PFSK-1 (cell line): Measurements from ENCODE around the gene TDRD3.

Source experiments
- POLR2AphosphoS5 ChIP-seq: IDR thresholded peaks from 2 replicates; pipeline ENCODE4 v1.6.1; 2012; ENCODE audit warnings: low read depth, mild to moderate bottlenecking, control low read depth, low read length, moderate library complexity
- SIN3A ChIP-seq: IDR thresholded peaks from 2 replicates; pipeline ENCODE4 v1.6.1; 2012; ENCODE audit warnings: mild to moderate bottlenecking, low read length, moderate library complexity, borderline replicate concordance; ENCODE audit not compliant: insufficient read depth

DNA sequence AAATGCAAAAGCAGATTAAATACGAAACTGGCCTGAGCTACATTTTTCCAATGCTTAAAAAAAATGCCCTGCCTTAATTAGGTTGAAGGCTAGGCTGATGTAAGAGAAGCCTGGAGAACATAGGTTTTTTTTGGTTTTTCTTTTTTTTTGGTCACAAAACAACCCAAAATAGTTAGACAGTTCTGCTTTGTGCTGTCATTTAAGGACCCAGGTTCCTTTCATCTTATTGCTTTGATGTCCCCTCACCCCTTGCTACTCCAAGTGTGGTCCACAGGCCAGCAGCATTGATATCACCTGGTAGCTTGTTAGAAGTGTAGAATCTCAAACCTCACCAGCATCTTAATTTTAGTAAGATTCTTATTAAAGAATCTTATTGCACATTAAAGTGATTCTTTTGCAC lies 14.4 kb downstream of the TDRD3 start:
- TF ChIP-seq POLR2AphosphoS5 (no peak), SIN3A (no peak)
